Natural killer cell (primary cell): ENCODE data around the gene IL17REL. TPM values are rescaled to one million over a fixed set of nuclear protein-coding genes. Genes with fewer than 3 reads are reported as not detected.
A peak's percentile ranks its signal among the peaks of the same experiment; 100 is the strongest.

Experiments
- ATAC-seq, 3 donors: fragments of 150-1000 bp in 2 of 3; fragments of 200-7000 bp in 1 of 3; cut with Tn5 transposase; 1 replicate in 1 of 3; 2 replicates in 2 of 3; pipeline ENCODE4 v1.10.0; 2021; ENCODE audit warnings: mild to moderate bottlenecking in 2 of 3, moderate library complexity in 2 of 3
- DNase-seq, 2 donors: peaks; one replicate each; pipeline versions ENCODE4 v3.0.0 to v3.0.0-alpha.2; 2013 to 2021; ENCODE audit warnings: mixed read lengths in 1 of 2
- H3K27ac ChIP-seq: one replicate; pipeline ENCODE4 v1.5.1; 2013; ENCODE audit warnings: mild to moderate bottlenecking, low read length
- H3K27me3 ChIP-seq: one replicate; pipeline ENCODE4 v1.6.1; 2013; ENCODE audit warnings: low read length; ENCODE audit not compliant: control insufficient read depth, insufficient read depth
- H3K36me3 ChIP-seq: one replicate; pipeline ENCODE4 v1.6.1; 2013; ENCODE audit warnings: low read length; ENCODE audit not compliant: control insufficient read depth, insufficient read depth
- H3K4me1 ChIP-seq: one replicate; pipeline ENCODE4 v1.6.1; 2013; ENCODE audit warnings: low read length; ENCODE audit not compliant: control insufficient read depth, insufficient read depth
- H3K4me3 ChIP-seq: one replicate; pipeline ENCODE4 v1.5.1; 2013; ENCODE audit warnings: low read length
- H3K9me3 ChIP-seq: one replicate; pipeline ENCODE4 v1.6.1; 2013; ENCODE audit warnings: low read length; ENCODE audit not compliant: control insufficient read depth, insufficient read depth
- H3K27ac Mint-ChIP-seq, 2 donors: one replicate each; pipeline ENCODE4 v1.8.0; 2022; ENCODE audit warnings: mild to moderate bottlenecking in 2 of 2, mixed read lengths in 2 of 2, moderate library complexity in 1 of 2
- H3K27me3 Mint-ChIP-seq, 2 donors: one replicate each; pipeline ENCODE4 v1.8.0; 2022; ENCODE audit warnings: low read depth in 2 of 2, mixed read lengths in 2 of 2
- H3K36me3 Mint-ChIP-seq: one replicate; pipeline ENCODE4 v1.8.0; 2022; ENCODE audit warnings: mixed read lengths
- H3K4me1 Mint-ChIP-seq, 2 donors: one replicate each; pipeline ENCODE4 v1.8.0; 2022; ENCODE audit warnings: mixed read lengths in 2 of 2
- H3K4me3 Mint-ChIP-seq: one replicate; pipeline ENCODE4 v1.8.0; 2022; ENCODE audit warnings: mild to moderate bottlenecking, moderate library complexity, mixed read lengths
- H3K9me3 Mint-ChIP-seq, 2 donors: one replicate each; pipeline ENCODE4 v1.8.0; 2022; ENCODE audit warnings: mixed read lengths in 2 of 2
- CTCF ChIP-seq: fragments of 200-600 bp; IDR thresholded peaks from one replicate; pipeline ENCODE4 v1.8.0; 2022; ENCODE audit warnings: antibody characterized with exemption
- WGBS: methylation state at CpG from one replicate; pipeline ENCODE4 v1.1.7; 2013; ENCODE audit warnings: missing lambda C conversion rate; ENCODE audit not compliant: insufficient coverage; 5-methylcytosine and 5-hydroxymethylcytosine counted together
- intact Hi-C: fragments of 100-400 bp; cut with micrococcal nuclease; formaldehyde crosslinking; loops from one replicate; pipeline ENCODE4 v1.14.2; 2022
- total RNA-seq, 4 donors: library from RNA; stranded (reverse); fragments of 120-200 nt in 1 of 4; gene quantifications; one replicate each; pipeline versions ENCODE4 v1.2.3 to v1.2.4, GENCODE V29; 2013 to 2022

Gene IL17REL
- total RNA-seq, 3 donors from 2014 or later (not counting 1 experiment from before 2014, with no cell fraction given) = not detected

- H3K4me3 Mint-ChIP-seq = no peak overlapping the region
- WGBS = 88% methylated on average over 28 of the region's 28 CpGs
- Histone ChIP-seq H3K4me3 (no peak overlapping the region), H3K4me1 (peaks cover 9% of the 10 kb centered on the region), H3K27me3 (peaks cover 3% of the 10 kb centered on the region), H3K9me3 (no peaks in the 10 kb centered on the region), H3K36me3 (peaks cover 7% of the 10 kb centered on the region), H3K27ac (no peak overlapping the region)
- no peaks in the 10 kb centered on the region for H3K36me3 Mint-ChIP-seq
- intact Hi-C loops = no loop called here
- no peaks in the 10 kb centered on the region for H3K9me3 Mint-ChIP-seq
- peak overlapping the region in 1 of 2 donors; percentile 58 for H3K27ac Mint-ChIP-seq
- no peak for DNase-seq
- H3K27me3 Mint-ChIP-seq = peaks cover 0 to 3% of the 10 kb centered on the region in 2 donors
- H3K4me1 Mint-ChIP-seq = no peaks in the 10 kb centered on the region
- ATAC-seq = no peak
- no peak for TF ChIP-seq CTCF
These were observed 48.0 kb upstream of the IL17REL start for GRCh38 chr22:50060441-50061140.

GRCh38 chr22:50059881-50060262, 47.3 kb upstream of the IL17REL start:
- Mint-ChIP-seq H3K36me3 (no peaks in the 10 kb centered on the region), H3K27ac (no peak overlapping the region), H3K4me3 (peak overlapping the region; percentile 55), H3K9me3 (no peaks in the 10 kb centered on the region), H3K4me1 (no peaks in the 10 kb centered on the region), H3K27me3 (peaks cover 0 to 3% of the 10 kb centered on the region in 2 donors)
- Histone ChIP-seq H3K27me3 (peaks cover 3% of the 10 kb centered on the region), H3K36me3 (peaks cover 4% of the 10 kb centered on the region), H3K4me3 (no peak overlapping the region), H3K27ac (no peak overlapping the region), H3K4me1 (peaks cover 9% of the 10 kb centered on the region), H3K9me3 (no peaks in the 10 kb centered on the region)
- 89% methylated on average over 7 of the region's 7 CpGs for WGBS
- no peak for TF ChIP-seq CTCF
- intact Hi-C loops = no loop called here
- no peak for DNase-seq
- no peak for ATAC-seq

GRCh38 chr22:50058906-50059880, 46.6 kb upstream of the IL17REL start:
- Histone ChIP-seq H3K4me1 (peaks cover 9% of the 10 kb centered on the region), H3K27ac (no peak overlapping the region), H3K9me3 (no peaks in the 10 kb centered on the region), H3K36me3 (peaks cover 2% of the 10 kb centered on the region), H3K27me3 (peaks cover 3% of the 10 kb centered on the region), H3K4me3 (no peak overlapping the region)
- no peak overlapping the region for H3K27ac Mint-ChIP-seq
- ATAC-seq = peak in 1 of 3 donors; percentile 25
- no peaks in the 10 kb centered on the region for H3K4me1 Mint-ChIP-seq
- no peaks in the 10 kb centered on the region for H3K9me3 Mint-ChIP-seq
- intact Hi-C loops = no loop called here
- no peaks in the 10 kb centered on the region for H3K36me3 Mint-ChIP-seq
- H3K27me3 Mint-ChIP-seq = peaks cover 0 to 3% of the 10 kb centered on the region in 2 donors
- WGBS = 67% methylated on average over 28 of the region's 31 CpGs
- peak overlapping the region; percentile 55 for H3K4me3 Mint-ChIP-seq
- TF ChIP-seq CTCF = no peak
- no peak for DNase-seq
